ENCODE measurements around the gene SLC26A3. TPM values are rescaled to one million over a fixed set of nuclear protein-coding genes. Genes with fewer than 3 reads are reported as not detected.

SLC26A3 gene
- total RNA-seq, 1 donor from 2014 or later: not detected

DNA sequence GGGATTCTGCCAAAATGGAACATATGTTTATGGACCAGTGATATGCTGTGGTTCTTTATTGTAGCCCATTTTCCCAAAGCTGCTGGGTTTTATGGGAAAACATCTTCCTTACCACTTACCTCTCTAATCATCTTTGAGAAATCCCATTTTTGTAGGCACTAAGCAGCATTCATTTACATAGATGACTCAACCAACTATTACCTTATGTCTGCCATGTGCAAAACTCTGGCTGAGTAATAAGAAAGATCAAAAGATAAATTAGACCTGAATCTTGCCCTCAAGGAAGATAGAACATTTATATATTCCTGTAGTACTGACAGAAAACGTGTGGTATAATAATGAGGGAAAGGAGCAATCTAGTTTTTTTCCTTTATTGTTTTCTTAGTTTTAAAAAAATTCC lies 34.8 kb downstream of the SLC26A3 start:
- intact Hi-C loops (cut with micrococcal nuclease): no loop called here
- ATAC-seq (no peak), DNase-seq (no peak)

DNA sequence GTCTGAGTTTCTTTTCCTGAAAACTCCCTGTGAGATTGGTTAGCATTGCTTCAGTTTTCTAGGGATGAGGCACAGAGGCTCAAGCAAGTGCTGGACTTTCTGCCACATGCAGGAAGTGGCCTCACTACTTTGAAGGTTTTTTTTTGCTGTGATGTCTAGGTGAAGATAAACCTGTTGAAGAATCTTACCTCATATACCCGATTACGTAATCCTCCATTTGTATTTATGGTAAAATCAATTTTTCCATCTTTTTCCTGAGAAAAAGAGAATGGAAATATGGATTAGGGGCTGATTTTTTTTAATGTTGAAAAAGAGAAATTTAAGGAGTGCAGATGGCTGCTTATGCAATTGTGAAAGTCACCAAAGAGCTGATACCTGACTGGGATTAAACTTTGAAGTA lies 35.6 kb downstream of the SLC26A3 start:
- DNase-seq (no peak), ATAC-seq (no peak)
- intact Hi-C loops (cut with micrococcal nuclease): no loop called here

DNA sequence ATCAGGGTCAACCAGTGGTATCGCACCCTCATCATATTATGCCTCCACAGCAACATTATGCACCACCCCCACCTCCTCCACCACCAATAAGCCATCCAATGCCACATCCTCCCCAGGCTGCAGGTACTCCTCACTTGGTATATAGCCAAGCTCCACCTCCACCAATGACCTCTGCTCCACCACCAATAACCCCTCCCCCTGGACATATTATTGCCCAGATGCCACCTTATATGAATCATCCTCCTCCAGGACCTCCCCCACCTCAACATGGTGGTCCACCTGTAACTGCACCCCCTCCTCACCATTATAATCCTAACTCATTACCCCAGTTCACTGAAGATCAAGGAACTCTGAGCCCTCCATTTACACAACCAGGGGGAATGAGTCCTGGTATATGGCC lies 44.4 kb downstream of the SLC26A3 start:
- intact Hi-C loops (cut with micrococcal nuclease): no loop called here
- no peak for ATAC-seq

DNA sequence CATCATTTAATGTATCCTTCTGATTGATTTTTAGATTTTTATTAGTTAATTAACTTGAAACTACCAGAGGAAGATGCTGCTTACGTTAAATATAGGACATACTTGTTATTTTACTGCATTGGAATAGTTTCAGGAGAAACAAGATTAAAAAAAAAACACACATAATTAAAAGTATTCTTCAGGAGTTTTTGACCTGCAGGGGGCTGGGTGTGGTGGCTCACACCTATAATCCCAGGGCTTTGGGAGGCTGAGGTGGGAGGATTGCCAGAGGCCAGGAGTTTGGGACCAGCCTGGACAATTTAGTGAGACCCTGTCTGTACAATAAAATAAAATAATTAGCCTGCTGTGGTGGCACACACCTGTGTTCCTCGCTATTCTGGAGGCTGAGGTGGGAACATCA lies 48.4 kb downstream of the SLC26A3 start:
- ATAC-seq (no peak), DNase-seq (no peak)
- intact Hi-C loops (cut with micrococcal nuclease): no loop called here

More for the DNA sequence above, 44.4 kb downstream of the SLC26A3 start:
- DNase-seq: no peak

DNA sequence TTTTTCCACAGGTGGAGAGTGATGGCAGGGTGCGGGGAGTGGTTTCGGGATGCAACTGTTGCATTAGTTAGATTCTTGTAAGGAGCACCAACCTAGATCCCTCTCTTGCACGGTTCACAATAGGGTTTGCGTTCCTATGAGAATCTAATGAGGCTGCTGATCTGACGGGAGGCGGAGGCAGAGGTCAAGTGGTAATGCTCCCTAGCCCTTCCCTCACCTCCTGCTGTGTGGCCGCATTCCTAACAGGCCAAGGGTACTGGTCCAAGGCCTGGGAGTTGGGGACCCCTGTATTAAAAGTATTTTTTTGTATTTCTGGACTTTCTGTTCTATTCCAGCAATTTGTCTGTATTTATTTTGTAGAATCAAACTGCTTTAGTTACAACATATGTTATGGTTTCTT lies 51.9 kb downstream of the SLC26A3 start:
- ATAC-seq: no peak
- intact Hi-C loops (cut with micrococcal nuclease): no loop called here
- DNase-seq: no peak

DNA sequence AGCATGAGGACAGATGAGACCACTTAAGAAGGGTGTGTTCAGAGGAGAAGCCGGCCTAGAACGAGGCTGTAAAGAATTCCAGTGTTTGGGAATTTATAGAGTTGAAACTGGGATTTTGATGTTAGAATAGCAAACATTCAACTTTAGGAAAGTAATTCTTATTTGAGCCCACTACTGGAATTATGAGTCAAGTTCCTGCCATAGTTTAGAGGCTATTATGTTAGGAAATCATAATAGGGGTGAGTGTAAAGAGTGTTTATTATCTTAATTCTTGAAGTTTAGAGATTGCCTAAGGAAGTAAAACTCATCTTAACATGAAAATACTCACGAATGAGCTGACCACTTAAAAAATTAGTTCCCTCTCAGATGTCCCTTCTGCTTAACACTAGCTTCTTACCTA lies 57.0 kb downstream of the SLC26A3 start:
- DNase-seq (no peak), ATAC-seq (no peak)
- intact Hi-C loops (cut with micrococcal nuclease): no loop called here

DNA sequence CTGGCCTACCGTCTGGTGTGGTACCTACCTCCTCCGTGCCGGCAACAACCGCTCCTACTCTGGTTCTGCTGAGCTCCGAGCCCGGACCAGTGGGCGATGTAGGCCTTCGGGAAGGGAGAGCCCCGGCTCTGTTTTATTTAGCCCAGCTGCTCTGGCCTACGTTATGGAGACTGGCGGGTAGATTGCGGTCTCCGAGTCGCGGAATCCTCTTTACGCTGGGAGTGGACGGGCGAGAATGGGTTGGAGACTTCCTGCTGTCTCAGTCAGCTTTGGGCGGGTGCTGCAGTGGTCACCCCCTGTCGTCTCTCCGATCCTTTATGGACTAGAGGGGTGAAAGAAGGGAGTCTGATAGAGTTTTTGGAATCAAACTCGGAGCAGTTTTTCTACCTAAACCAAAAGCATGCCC lies 58.7 kb downstream of the SLC26A3 start:
- ATAC-seq (peak; percentile 33), DNase-seq (no peak)
- intact Hi-C loops (cut with micrococcal nuclease): no loop called here

DNA sequence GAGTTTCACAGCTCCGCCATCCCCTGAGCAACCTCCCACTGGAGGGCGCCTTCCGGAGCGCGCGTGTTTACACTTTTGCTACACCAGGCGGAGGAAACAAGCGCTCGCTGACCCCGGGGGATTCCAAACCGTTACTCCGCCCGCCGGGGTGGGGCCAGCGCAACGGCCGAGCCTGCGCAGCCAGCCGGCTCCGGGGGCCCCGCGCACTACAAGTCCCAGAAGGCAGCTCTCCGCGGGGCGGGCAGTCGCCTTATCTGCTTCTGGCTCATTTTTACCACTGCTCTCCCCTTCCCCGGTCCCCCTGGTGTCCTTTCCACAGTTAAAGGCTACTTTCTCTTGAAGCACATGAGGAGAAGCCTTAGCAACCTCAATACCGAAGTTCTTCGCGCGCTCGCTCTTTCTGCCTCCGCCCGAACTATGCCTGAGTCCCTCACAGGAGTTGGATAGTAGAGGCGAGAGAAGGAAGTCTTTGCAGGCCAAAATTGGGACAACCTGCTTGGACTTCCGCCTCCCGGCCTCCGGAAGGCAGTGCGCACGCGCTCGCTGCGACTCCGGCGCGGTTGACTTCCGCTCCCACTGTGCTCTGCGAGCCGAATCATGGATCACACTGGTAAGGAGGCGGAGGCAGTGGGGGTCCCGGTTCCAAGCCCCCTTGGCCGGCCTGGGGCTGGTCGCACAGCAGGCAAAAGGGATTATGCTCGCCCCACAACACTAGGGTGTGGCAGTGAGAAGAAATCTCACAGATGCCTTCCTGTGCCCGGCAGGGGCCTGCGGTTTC lies 59.3 kb downstream of the SLC26A3 start, which contains the start of gene CBLL1:
Gene CBLL1, plus strand, starts transcription at position 576 of the 778 bp plus-strand sequence. Its CDS starts 22 bp downstream, at position 598.
- intact Hi-C loops (cut with micrococcal nuclease): loop anchor here (2.0 kb wide), 1 partner anchor 131 kb away; no protein-coding TSS in a partner anchor
- ATAC-seq: peak; percentile 99

DNA sequence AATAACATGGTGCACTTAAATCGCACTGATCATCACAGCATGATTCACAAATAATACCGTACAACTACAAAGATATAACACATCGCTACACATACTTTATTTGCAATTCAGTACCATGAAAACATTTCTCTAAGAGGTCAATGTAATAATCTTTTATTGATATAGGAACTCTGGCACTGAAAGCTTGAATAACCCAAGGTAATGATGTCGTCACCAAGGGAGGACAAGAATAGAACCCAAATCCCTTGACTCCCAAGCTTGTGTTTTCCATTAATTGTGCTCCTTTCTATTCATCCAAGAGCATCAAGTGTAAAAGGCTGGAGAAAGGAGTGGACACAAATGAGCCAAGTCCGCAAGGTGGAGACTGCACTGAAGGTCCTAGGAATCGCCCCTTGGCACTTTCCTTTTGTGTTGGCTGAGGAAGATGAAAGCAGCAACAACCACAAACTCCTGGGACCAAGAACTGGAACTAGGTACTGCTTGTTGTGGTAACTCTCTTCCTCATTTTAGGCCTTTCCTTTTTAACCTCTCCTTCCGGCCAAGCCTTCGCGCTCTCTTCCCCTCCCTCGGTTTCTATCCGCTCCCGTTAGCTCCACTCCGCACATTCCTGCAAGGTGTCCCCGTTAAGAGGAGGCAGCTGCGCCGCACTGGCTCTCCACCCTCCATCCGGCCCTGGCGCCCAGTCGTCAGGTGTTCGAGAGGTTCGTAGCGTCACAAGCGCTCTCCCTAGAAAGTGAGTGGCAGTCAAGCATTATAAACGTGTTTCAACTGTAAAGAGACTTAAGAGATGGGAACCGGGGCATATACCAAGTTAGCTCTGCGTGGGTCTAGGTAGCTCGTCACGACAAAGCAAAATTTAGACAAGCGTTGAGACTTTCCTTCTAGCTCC lies 60.1 kb downstream of the SLC26A3 start:
- DNase-seq (peak; percentile 68), ATAC-seq (peak; percentile 49)
- intact Hi-C loops (cut with micrococcal nuclease): loop anchor here (2.0 kb wide), 1 partner anchor 132 kb away; no protein-coding TSS in a partner anchor

More for the DNA sequence above, 59.3 kb downstream of the SLC26A3 start, which contains the start of gene CBLL1:
- DNase-seq: peak; percentile 99

DNA sequence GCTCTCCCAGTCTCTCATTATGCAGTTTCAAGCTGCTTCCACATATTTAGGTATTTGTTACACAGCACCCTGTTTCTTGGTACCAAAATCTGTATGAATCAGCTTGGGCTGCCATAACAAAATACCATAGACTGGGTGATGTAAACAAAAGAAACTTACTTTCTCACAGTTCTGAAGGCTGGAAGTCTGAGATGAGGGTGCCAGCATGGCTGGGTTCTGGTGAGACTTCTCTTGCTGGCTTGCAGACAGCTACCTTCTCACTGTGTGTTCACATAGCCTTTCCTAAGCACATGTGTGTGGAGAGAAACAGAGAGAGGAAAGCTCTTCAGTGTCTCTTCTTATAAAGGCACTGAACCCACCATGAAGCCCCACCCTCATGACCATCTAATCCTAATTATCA lies 74.7 kb downstream of the SLC26A3 start:
- DNase-seq (no peak), ATAC-seq (no peak)
- intact Hi-C loops (cut with micrococcal nuclease): loop anchor here (10.0 kb wide), 1 partner anchor 523 kb away; no protein-coding TSS in a partner anchor

DNA sequence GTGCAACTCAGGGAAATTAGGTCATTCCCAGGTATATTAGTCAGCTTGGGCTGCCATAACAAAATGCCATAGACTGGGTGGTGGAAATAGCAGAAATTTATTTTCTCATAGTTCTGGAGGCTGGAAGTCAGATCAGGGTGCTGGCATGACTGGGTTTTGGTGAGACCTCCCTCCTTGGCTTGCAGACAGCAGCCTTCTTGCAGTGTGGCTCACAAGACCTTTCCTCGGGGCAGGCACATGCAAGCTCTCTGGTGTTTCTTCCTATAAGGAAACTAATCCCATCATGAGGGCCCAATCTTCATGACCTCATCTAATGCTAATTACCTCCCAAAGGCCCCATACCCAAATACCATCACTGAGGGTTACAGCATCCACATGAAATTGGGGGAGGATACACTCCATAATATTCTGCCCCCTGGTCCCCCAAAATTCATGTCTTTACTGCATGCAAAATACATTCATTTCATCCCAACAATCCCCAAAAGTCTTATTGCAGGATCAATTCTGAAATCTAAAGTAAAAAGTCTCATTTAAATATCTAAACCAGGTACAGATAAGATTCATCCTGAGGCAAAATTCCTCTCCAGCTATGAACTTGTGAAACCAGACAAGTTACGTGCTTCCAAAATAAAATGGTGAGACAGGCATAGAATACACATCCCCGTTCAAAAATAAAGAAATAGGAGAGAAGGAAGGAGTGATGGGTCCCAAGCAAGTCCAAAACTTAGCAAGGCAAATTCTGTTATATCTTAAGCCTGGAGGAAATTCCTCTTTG lies 76.5 kb downstream of the SLC26A3 start:
- no peak for DNase-seq
- no peak for ATAC-seq
- intact Hi-C loops (cut with micrococcal nuclease): loop anchor here (10.0 kb wide), 1 partner anchor 522 kb away; no protein-coding TSS in a partner anchor

DNA sequence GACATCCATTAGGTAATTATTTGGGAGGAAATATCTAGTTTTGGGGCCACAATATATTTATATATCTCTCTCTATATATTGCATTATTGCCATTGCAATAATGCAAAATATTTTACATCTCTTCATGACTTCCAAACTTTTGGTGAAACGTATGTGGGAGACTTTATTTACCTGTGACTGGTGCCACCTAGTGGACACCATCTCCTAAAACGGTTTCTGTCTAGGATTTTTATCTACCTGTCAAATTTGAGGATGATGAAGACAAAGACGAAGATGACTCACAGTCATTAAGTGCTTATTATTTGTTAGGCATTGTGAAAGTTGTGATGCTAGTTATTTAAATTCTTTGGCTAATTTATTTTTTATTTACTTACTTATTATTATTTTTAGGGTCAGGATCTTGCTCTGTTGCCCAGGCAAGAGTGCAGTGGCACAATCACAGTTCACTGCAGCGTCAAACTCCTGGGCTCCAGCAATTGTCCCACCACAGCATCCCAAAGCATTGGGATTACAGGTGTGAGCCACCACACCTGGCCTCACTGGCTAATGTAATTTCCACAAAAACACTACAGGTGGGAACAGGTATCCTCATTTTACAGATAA lies 77.8 kb downstream of the SLC26A3 start:
- no peak for ATAC-seq
- no peak for DNase-seq

DNA sequence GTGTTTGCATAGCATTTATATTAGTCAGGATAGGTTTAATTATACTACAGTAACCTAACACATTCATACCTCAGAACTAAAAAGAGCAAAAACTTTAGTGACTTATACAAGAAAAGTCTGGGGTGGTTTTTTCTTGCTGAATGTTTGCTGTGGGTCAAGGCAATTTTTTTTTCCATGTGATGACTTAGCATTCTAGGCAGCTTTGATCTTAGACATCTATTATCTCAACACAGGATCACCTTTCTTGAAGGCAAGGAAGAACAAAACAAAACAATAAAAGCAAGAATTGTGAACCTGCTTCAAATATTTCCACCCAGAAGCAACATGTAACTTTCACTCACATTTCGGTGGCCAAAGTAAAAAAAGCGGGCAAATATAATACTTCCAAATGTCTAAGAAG lies 79.8 kb downstream of the SLC26A3 start:
- intact Hi-C loops (cut with micrococcal nuclease): loop anchor here (10.0 kb wide), 1 partner anchor 518 kb away; no protein-coding TSS in a partner anchor
- no peak for DNase-seq
- ATAC-seq: no peak

More for the DNA sequence above, 77.8 kb downstream of the SLC26A3 start:
- intact Hi-C loops (cut with micrococcal nuclease): loop anchor here (2.0 to 10.0 kb wide), 2 partner anchors 262 to 520 kb away; no protein-coding TSS in a partner anchor

DNA sequence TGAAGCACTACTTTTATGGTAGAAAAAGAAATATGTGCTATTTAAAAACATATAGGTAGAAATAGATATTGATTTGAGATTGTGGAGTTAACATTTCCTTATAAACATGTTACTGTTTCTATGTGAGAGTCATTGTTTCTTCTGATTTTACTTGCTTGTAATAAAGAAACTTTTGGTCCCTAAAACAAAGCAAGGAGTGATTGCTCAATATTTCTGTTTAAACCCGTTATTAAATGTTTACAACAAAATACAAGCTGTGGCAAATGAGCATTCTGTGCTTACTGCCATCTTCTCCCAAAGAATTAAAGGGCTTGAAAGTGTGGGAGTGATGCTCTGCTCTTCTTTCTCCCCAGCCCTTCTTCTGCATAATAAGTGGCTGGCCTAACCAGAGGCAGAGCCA lies 81.7 kb downstream of the SLC26A3 start:
- no peak for DNase-seq
- intact Hi-C loops (cut with micrococcal nuclease): loop anchor here (10.0 kb wide), 1 partner anchor 516 kb away; no protein-coding TSS in a partner anchor
- no peak for ATAC-seq

DNA sequence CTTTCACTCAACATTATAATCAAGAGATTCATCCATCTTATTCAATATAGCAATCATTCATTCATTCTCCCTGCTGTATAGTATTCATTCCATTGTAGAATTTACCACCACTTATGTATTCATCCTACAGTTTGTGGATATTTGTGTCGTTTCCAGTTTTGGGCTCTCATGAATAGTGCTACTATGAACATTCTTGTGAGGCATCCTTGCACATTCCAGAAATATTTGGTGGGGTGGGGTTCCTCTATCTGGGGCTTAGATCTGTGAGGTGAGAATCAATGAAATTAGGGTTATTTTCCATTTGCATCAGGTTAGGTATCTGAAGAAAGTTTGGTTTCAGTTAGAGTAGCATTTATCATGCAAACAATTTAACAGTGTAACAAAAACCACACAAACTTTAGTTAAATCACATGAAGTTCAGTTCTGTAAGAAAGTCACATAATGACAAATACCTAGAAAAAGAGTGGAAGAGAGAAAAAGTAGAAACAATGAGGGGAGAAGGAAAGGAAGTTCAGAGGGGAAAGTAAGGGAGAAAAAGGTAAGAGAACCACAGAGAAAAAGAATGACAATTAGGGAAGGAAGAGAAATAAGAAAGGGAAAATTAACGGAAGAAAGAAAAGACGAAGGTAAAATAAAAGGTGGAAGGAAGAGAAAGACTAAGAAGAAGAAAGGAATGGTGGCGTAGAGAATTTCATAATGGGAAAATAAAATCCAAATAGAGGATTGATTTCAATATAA lies 84.4 kb downstream of the SLC26A3 start:
- ATAC-seq (no peak), DNase-seq (no peak)
- intact Hi-C loops (cut with micrococcal nuclease): no loop called here

DNA sequence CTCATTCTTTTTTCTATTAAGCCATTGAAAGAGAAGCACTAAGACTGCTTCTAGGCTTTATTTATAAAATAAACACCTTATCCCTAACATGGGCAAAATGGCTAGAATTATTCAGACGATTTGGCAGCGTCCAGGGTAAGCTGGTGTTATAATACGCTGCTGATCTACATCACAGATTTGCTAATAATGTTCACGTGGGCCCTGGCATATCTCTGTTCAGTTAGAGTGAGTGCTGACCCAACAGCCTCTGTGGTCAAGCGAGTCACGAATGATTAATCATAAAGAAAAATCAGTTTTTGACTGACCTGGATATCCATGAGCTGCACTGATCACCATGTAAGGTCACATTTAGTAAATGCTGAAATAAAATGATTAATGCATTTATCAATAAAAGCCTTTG lies 87.5 kb downstream of the SLC26A3 start:
- ATAC-seq: no peak
- no peak for DNase-seq
- intact Hi-C loops (cut with micrococcal nuclease): no loop called here

Measured in left ventricle myocardium superior (tissue), 1 donor.